GM23338 (cell line): ENCODE measurements around the gene DIAPH3. TPM values are rescaled to one million over a fixed set of nuclear protein-coding genes. Genes with fewer than 3 reads are reported as not detected.

ENCODE experiments used
- ATAC-seq: fragments of 200-7000 bp; cut with Tn5 transposase; 3 replicates; pipeline ENCODE4 v1.9.1; 2020
- DNase-seq: peaks from one replicate; pipeline ENCODE4 v3.0.0-alpha.2; 2015; ENCODE audit warnings: low spot score
- H2AFZ ChIP-seq: fragments of 200-600 bp; sonication (generic); 2 replicates; pipeline ENCODE4 v1.8.0; 2016; ENCODE audit warnings: antibody characterized with exemption, mild to moderate bottlenecking, moderate library complexity
- H3F3A ChIP-seq: fragments of 200-600 bp; sonication (generic); replicated peaks from 2 replicates; pipeline ENCODE4 v1.8.0; 2017; ENCODE audit warnings: antibody characterized with exemption, mixed run types, low read depth
- H3K27ac ChIP-seq: fragments of 200-600 bp; sonication (generic); 2 replicates; pipeline ENCODE4 v1.6.1; 2016; ENCODE audit warnings: low read depth
- H3K27me3 ChIP-seq: fragments of 200-600 bp; sonication (generic); 2 replicates; pipeline ENCODE4 v1.8.0; 2016; ENCODE audit warnings: mild to moderate bottlenecking, mixed run types, moderate library complexity; ENCODE audit not compliant: insufficient read depth
- H3K36me3 ChIP-seq: fragments of 200-600 bp; sonication (generic); 2 replicates; pipeline ENCODE4 v1.8.0; 2016; ENCODE audit warnings: mild to moderate bottlenecking; ENCODE audit not compliant: insufficient read depth
- H3K4me1 ChIP-seq: fragments of 200-600 bp; sonication (generic); 2 replicates; pipeline ENCODE4 v1.8.0; 2016; ENCODE audit warnings: mild to moderate bottlenecking, moderate library complexity; ENCODE audit not compliant: insufficient read depth
- H3K4me2 ChIP-seq: fragments of 200-600 bp; sonication (generic); 2 replicates; pipeline ENCODE4 v1.7.1; 2017; ENCODE audit warnings: mixed run types
- H3K4me3 ChIP-seq: fragments of 200-600 bp; sonication (generic); 2 replicates; pipeline ENCODE4 v1.6.1; 2016; ENCODE audit warnings: mixed run types
- H3K79me2 ChIP-seq: fragments of 200-600 bp; sonication (generic); replicated peaks from 2 replicates; pipeline ENCODE4 v1.8.0; 2017; ENCODE audit warnings: mild to moderate bottlenecking; ENCODE audit not compliant: insufficient read depth
- H3K9me2 ChIP-seq: fragments of 200-600 bp; sonication (generic); 2 replicates; pipeline ENCODE4 v1.8.0; 2017; ENCODE audit not compliant: insufficient read depth
- H4K20me1 ChIP-seq: fragments of 200-600 bp; sonication (generic); replicated peaks from 2 replicates; pipeline ENCODE4 v1.8.0; 2017; ENCODE audit warnings: mild to moderate bottlenecking; ENCODE audit not compliant: insufficient read depth
- H3K27ac Mint-ChIP-seq: 2 replicates; pipeline ENCODE4 v1.8.0; 2020; ENCODE audit warnings: inconsistent platforms, mild to moderate bottlenecking, moderate library complexity, mixed read lengths
- H3K27me3 Mint-ChIP-seq: 3 replicates; pipeline ENCODE4 v1.8.0; 2022; ENCODE audit warnings: low read depth, mild to moderate bottlenecking, moderate library complexity, mixed read lengths, inconsistent platforms; ENCODE audit not compliant: insufficient read depth, poor library complexity
- H3K36me3 Mint-ChIP-seq: 3 replicates; pipeline ENCODE4 v1.8.0; 2021; ENCODE audit warnings: low read depth, mild to moderate bottlenecking, inconsistent platforms, moderate library complexity, mixed read lengths
- H3K4me1 Mint-ChIP-seq: 3 replicates; pipeline ENCODE4 v1.8.0; 2020; ENCODE audit warnings: mild to moderate bottlenecking, inconsistent platforms, mixed read lengths
- H3K4me3 Mint-ChIP-seq: 3 replicates; pipeline ENCODE4 v1.8.0; 2021; ENCODE audit warnings: moderate library complexity, mild to moderate bottlenecking, inconsistent platforms, mixed read lengths
- H3K9me3 Mint-ChIP-seq: 3 replicates; pipeline ENCODE4 v1.8.0; 2020; ENCODE audit warnings: moderate library complexity, mild to moderate bottlenecking, inconsistent platforms, mixed read lengths
- ETS1 ChIP-seq: IDR thresholded peaks from 2 replicates; pipeline ENCODE4 v1.6.1; 2016; ENCODE audit warnings: antibody characterized with exemption
- EZH2 ChIP-seq: fragments of 200-600 bp; sonication (generic); IDR thresholded peaks from one replicate; pipeline ENCODE4 v1.8.0; 2017; ENCODE audit warnings: antibody characterized with exemption, mild to moderate bottlenecking, low read depth; ENCODE audit not compliant: unreplicated experiment
- EZH2phosphoT487 ChIP-seq: fragments of 200-600 bp; sonication (generic); IDR thresholded peaks from one replicate; pipeline ENCODE4 v1.8.1; 2018; ENCODE audit warnings: antibody characterized with exemption; ENCODE audit not compliant: unreplicated experiment
- JUNB ChIP-seq: IDR thresholded peaks from one replicate; pipeline ENCODE4 v1.6.1; 2016; ENCODE audit warnings: antibody characterized with exemption; ENCODE audit not compliant: unreplicated experiment
- NANOG ChIP-seq: IDR thresholded peaks from 2 replicates; pipeline ENCODE4 v1.6.1; 2016; ENCODE audit warnings: antibody characterized with exemption, borderline replicate concordance
- POLR2AphosphoS5 ChIP-seq: IDR thresholded peaks from 2 replicates; pipeline ENCODE4 v1.6.1; 2016; ENCODE audit warnings: antibody characterized with exemption, low read depth
- REST ChIP-seq: IDR thresholded peaks from one replicate; pipeline ENCODE4 v1.6.1; 2018; ENCODE audit warnings: antibody characterized with exemption; ENCODE audit not compliant: unreplicated experiment
- ZNF114 ChIP-seq: fragments of 250-450 bp; sonication (Bioruptor Pico); IDR thresholded peaks from 2 replicates; pipeline ENCODE4 v1.5.0; 2020; ENCODE audit warnings: mild to moderate bottlenecking, moderate library complexity
- ZNF331 ChIP-seq: fragments of 250-450 bp; sonication (Bioruptor Pico); IDR thresholded peaks from 2 replicates; pipeline ENCODE4 v1.5.0; 2020; ENCODE audit warnings: low read depth, mild to moderate bottlenecking, moderate library complexity
- ZNF462 ChIP-seq: fragments of 250-450 bp; sonication (Bioruptor Pico); IDR thresholded peaks from 2 replicates; pipeline ENCODE4 v1.5.0; 2020; ENCODE audit warnings: mild to moderate bottlenecking, moderate library complexity
- polyA plus RNA-seq: library from polyadenylated mRNA; unstranded; fragments of >200 nt; fragmentation: Nextera tagmentation; extraction: Ambion mirVana; gene quantifications from 2 replicates; pipeline ENCODE4 v1.2.1, GENCODE V29; 2016
- total RNA-seq: library from RNA; depleted of rRNA; stranded (reverse); fragments of >200 nt; shearing (Covaris generic); gene quantifications from 2 replicates; pipeline ENCODE4 v1.2.3, GENCODE V29; 2014

The DIAPH3 gene
- total and polyA plus RNA-seq, 2 experiments from 2014 or later: 23.4 to 30.2 TPM

GRCh38 chr13:60148918-60149317 is 14.8 kb downstream of the DIAPH3 start (continued):
- no peak for TF ChIP-seq ZNF462 (CRISPR knock-in tag)
- TF ChIP-seq EZH2: no peak
- no peak for TF ChIP-seq EZH2phosphoT487
- no peak for TF ChIP-seq ETS1
- no peak for TF ChIP-seq NANOG
- no peak for TF ChIP-seq ZNF331 (CRISPR knock-in tag)
- no peak for TF ChIP-seq JUNB
- no peak for TF ChIP-seq POLR2AphosphoS5
- TF ChIP-seq ZNF114 (CRISPR knock-in tag): no peak

GRCh38 chr13:60147361-60147760 is 16.4 kb downstream of the DIAPH3 start:
- Histone ChIP-seq H3K9me2 (no peaks in the 10 kb centered on the region; the same call in 1 of the 2 replicates), H3K36me3 (no peaks in the 10 kb centered on the region), H3K27me3 (no peaks in the 10 kb centered on the region), H3K4me2 (no peak overlapping the region), H3K79me2 (peaks cover 100% of the 10 kb centered on the region), H3K4me3 (no peak overlapping the region), H3K4me1 (peaks cover 31% of the 10 kb centered on the region), H2AFZ (no peak overlapping the region), H3K27ac (no peak overlapping the region), H3F3A (no peaks in the 10 kb centered on the region), H4K20me1 (peaks cover 7% of the 10 kb centered on the region; the same call in 1 of the 2 replicates)
- H3K4me3 Mint-ChIP-seq: no peak overlapping the region
- no peaks in the 10 kb centered on the region for H3K9me3 Mint-ChIP-seq
- no peak overlapping the region for H3K27ac Mint-ChIP-seq
- H3K27me3 Mint-ChIP-seq: peaks cover 2% of the 10 kb centered on the region
- no peak for ATAC-seq
- no peaks in the 10 kb centered on the region for H3K36me3 Mint-ChIP-seq
- peaks cover 26% of the 10 kb centered on the region for H3K4me1 Mint-ChIP-seq
- no peak for DNase-seq
- no peak for TF ChIP-seq REST
